ENCODE results near the gene NAT16.
"Not testable (repeated sequence)": the region's sequence is repeated elsewhere in the genome, so short reads cannot be mapped to it uniquely, and the experiment has no call there.

Gene NAT16

GRCh38 chr7:101121991-101122932, 57.8 kb downstream of the NAT16 start:
- DNase-seq (ENCODE audit: low spot score) (peak; percentile 89), ATAC-seq (ENCODE audit: low read depth) (peak; percentile 79)
- Histone ChIP-seq H3K4me1 (ENCODE audit: insufficient read depth, poor library complexity, severe bottlenecking) (peaks cover 28% of the 10 kb centered on the region), H3K9me3 (ENCODE audit: severe bottlenecking) (no peaks in the 10 kb centered on the region), H3K27ac (ENCODE audit: poor library complexity, severe bottlenecking) (peak overlapping the region; percentile 89), H3K36me3 (ENCODE audit: low read depth) (no peaks in the 10 kb centered on the region), H3K4me3 (ENCODE audit: severe bottlenecking) (no peak overlapping the region), H3K27me3 (ENCODE audit: insufficient read depth, poor library complexity, severe bottlenecking) (no peaks in the 10 kb centered on the region)
- no peak for TF ChIP-seq CTCF (IDR thresholded peaks at IDR 0.05; ENCODE audit: poor library complexity, severe bottlenecking)

GRCh38 chr7:101121631-101121990, 58.5 kb downstream of the NAT16 start:
- not testable (repeated sequence) for ATAC-seq (ENCODE audit: low read depth); H3K9me3 ChIP-seq (ENCODE audit: severe bottlenecking); H3K36me3 ChIP-seq (ENCODE audit: low read depth); H3K27me3 ChIP-seq (ENCODE audit: insufficient read depth, poor library complexity, severe bottlenecking); DNase-seq (ENCODE audit: low spot score); H3K4me3 ChIP-seq (ENCODE audit: severe bottlenecking)
- Histone ChIP-seq H3K4me1 (ENCODE audit: insufficient read depth, poor library complexity, severe bottlenecking) (peaks cover 27% of the 10 kb centered on the region), H3K27ac (ENCODE audit: poor library complexity, severe bottlenecking) (peak overlapping the region; percentile 89)
